GM10248 (cell line): Measurements from ENCODE around the gene GALNT13.
A peak's percentile ranks its signal among the peaks of the same experiment; 100 is the strongest.

ENCODE experiments used
- CTCF ChIA-PET: fragments of 300-600 bp; sonication (Branson Sonifier 250); formaldehyde crosslinking; extraction: SDS; loops from one replicate; lab custom pipeline; 2021; ENCODE audit warnings: antibody characterized with exemption; lab: Yijun Ruan, JAX
- POLR2A ChIA-PET: fragments of 350-650 bp; sonication (Branson Sonifier 250); formaldehyde crosslinking; extraction: SDS; loops from one replicate; lab custom pipeline; 2020; ENCODE audit warnings: antibody characterized with exemption; lab: Yijun Ruan, JAX
- DNase-seq: peaks from one replicate; pipeline ENCODE4 v3.0.0; 2012; ENCODE audit errors: extremely low spot score
- TF ChIP-seq, protein P1 (sequence below): IDR thresholded peaks from 2 replicates; pipeline ENCODE4 v1.5.1; 2012; ENCODE audit warnings: mild to moderate bottlenecking, low read depth; ENCODE audit errors: extremely low read depth, missing control alignments, control extremely low read depth

The GALNT13 gene

GRCh38 chr2:154452471-154452870 is 580.7 kb downstream of the GALNT13 start:
- TF ChIP-seq, protein P1, sequence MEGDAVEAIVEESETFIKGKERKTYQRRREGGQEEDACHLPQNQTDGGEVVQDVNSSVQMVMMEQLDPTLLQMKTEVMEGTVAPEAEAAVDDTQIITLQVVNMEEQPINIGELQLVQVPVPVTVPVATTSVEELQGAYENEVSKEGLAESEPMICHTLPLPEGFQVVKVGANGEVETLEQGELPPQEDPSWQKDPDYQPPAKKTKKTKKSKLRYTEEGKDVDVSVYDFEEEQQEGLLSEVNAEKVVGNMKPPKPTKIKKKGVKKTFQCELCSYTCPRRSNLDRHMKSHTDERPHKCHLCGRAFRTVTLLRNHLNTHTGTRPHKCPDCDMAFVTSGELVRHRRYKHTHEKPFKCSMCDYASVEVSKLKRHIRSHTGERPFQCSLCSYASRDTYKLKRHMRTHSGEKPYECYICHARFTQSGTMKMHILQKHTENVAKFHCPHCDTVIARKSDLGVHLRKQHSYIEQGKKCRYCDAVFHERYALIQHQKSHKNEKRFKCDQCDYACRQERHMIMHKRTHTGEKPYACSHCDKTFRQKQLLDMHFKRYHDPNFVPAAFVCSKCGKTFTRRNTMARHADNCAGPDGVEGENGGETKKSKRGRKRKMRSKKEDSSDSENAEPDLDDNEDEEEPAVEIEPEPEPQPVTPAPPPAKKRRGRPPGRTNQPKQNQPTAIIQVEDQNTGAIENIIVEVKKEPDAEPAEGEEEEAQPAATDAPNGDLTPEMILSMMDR = no peak
- ChIA-PET CTCF (interaction anchor here (1.0 to 2.3 kb wide), 6 partner anchors 10 to 859 kb away, joined by 3 to 7 read pairs (median 4); no protein-coding TSS in a partner anchor), POLR2A (no interaction called here)
- DNase-seq = no peak

DNA sequence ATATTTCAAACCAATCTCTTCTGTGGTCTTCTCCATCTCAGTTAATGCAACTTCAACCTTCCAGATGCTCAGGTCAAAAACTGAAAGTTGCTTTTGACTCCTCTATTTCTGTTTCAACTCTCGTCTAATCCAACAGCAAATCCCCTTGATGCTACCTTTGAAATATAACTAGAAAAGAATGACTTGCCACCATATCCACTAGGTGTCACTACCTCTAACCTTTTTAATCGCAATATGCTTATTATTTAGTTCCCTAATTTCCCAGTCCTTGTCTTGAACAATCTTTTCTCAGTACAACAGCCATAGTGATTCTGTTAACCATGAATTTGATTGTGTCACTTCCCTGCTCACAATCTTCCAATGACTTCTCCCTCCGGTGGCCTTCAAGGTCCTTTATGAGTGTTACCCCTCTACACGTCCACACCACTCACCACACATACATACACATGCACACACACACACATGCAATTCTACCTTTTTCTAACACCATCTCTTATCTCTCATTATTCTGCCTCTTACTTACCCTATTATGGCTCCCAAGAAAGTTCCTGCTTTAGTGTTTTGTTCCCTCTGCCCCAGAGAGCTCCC is 581.3 kb downstream of the GALNT13 start:
- peak; percentile 8 for DNase-seq
- TF ChIP-seq, protein P1 = peak; percentile 45
- ChIA-PET POLR2A (no interaction called here), CTCF (interaction anchor here (0.9 to 2.3 kb wide), 7 partner anchors 9 to 858 kb away, joined by 3 to 7 read pairs (median 4); no protein-coding TSS in a partner anchor)

DNA sequence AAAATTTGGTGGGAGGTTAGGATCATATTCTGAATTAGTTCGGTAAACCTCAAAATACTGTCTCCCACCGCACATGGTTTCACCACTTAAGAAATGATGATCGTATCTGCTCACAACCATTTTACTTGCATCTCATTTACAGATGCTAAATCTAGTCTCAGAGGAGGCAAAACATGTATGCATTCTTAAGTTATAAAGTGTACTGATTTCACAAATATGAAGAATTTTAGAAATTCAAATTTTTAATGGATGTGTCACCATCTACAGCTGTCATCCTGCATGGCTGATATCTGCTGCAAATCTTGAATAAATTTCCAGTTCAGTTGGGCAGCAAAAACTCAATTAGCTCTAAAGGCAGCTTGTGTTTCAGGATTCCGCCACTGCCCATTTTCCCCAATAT is 583.4 kb downstream of the GALNT13 start:
- no peak for DNase-seq
- CTCF ChIA-PET = interaction anchor here (0.8 to 1.8 kb wide), 3 partner anchors 10 to 75 kb away, joined by 3 to 6 read pairs (median 3); no protein-coding TSS in a partner anchor
- TF ChIP-seq, protein P1 = no peak
- POLR2A ChIA-PET = no interaction called here

- ChIA-PET CTCF (interaction anchor here (1.2 to 1.8 kb wide), 2 partner anchors 11 to 75 kb away, joined by 3 to 6 read pairs; no protein-coding TSS in a partner anchor), POLR2A (no interaction called here)
- no peak for DNase-seq
- TF ChIP-seq, protein P1 = no peak
Observed at GRCh38 chr2:154455866-154456265, 584.1 kb downstream of the GALNT13 start.

DNA sequence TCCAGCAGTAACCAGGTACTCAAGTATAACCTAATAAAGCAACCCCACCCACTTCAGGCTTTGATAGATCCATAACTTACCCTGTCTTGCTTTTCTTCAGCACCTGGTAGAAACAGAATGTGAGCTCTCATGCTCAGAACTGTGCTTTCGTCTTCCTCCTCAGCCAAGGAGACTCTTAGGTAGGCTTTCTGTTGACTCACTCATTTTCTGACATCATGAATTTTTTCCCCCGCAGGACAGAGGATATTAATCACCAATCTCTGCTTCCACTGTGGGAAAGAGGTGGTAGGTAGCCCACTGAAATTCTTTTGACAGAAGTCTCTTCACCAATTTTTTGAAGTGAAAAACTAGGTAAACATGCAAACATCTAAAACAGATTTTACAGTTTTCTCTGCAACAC is 585.6 kb downstream of the GALNT13 start:
- no peak for DNase-seq
- TF ChIP-seq, protein P1 = no peak
- ChIA-PET POLR2A (no interaction called here), CTCF (interaction anchor here (0.9 kb wide), 1 partner anchor 767 kb away, joined by 3 read pairs; no protein-coding TSS in a partner anchor)

- ChIA-PET POLR2A (no interaction called here), CTCF (interaction anchor here (1.8 kb wide), 1 partner anchor 14 kb away, joined by 6 read pairs; no protein-coding TSS in a partner anchor)
- TF ChIP-seq, protein P1 = no peak
- DNase-seq = no peak
Observed at GRCh38 chr2:154459286-154459685, 587.6 kb downstream of the GALNT13 start.
